Activated gamma-delta T cell treated with Interleukin-2 at 50 U/mL for 16 hours (primary cell): ENCODE measurements around the gene CENPX.

ENCODE experiments used
- DNase-seq: peaks from one replicate; pipeline ENCODE4 v3.0.0-alpha.2; 2020

CENPX gene

GRCh38 chr17:82055023-82055964, 32.6 kb upstream of the CENPX start:
- no peak for DNase-seq

- no peak for DNase-seq
Measured at GRCh38 chr17:82054351-82055022, 31.8 kb upstream of the CENPX start.

GRCh38 chr17:82053556-82054263, 31.0 kb upstream of the CENPX start:
- no peak for DNase-seq

- DNase-seq: no peak
Measured at GRCh38 chr17:82053130-82053529, 30.5 kb upstream of the CENPX start.

GRCh38 chr17:82052638-82053059, 30.0 kb upstream of the CENPX start:
- DNase-seq: no peak

GRCh38 chr17:82051776-82052637, 29.3 kb upstream of the CENPX start, which contains the start of the genes GPS1 and RFNG:
TSS of gene GPS1 (plus strand) at chr17:82051898. CDS start at chr17:82051932, 34 bp downstream.
TSS of gene RFNG (minus strand) at chr17:82051811. CDS start at chr17:82051766, 45 bp downstream.
- DNase-seq: peak; percentile 81

GRCh38 chr17:82050761-82051641, 28.3 kb upstream of the CENPX start:
- no peak for DNase-seq

- DNase-seq: no peak
Measured at GRCh38 chr17:82050152-82050760, 27.6 kb upstream of the CENPX start.

- DNase-seq: no peak
Measured at GRCh38 chr17:82049521-82049971, 26.9 kb upstream of the CENPX start.

- no peak for DNase-seq
Measured at GRCh38 chr17:82049106-82049505, 26.4 kb upstream of the CENPX start.

- no peak for DNase-seq
Measured at GRCh38 chr17:82048571-82048971, 25.9 kb upstream of the CENPX start.

- DNase-seq: no peak
Measured at GRCh38 chr17:82047914-82048570, 25.4 kb upstream of the CENPX start.

- no peak for DNase-seq
Measured at GRCh38 chr17:82047379-82047778, 24.7 kb upstream of the CENPX start.

GRCh38 chr17:82046903-82047302, 24.2 kb upstream of the CENPX start:
- no peak for DNase-seq

- no peak for DNase-seq
Measured at GRCh38 chr17:82045936-82046484, 23.3 kb upstream of the CENPX start.

- no peak for DNase-seq
Measured at GRCh38 chr17:82043507-82043906, 20.8 kb upstream of the CENPX start.

- DNase-seq: no peak
Measured at GRCh38 chr17:82042649-82043048, 20.0 kb upstream of the CENPX start.

- DNase-seq: no peak
Measured at GRCh38 chr17:82041144-82041814, 18.6 kb upstream of the CENPX start.

- DNase-seq: no peak
Measured at GRCh38 chr17:82039695-82040299, 17.1 kb upstream of the CENPX start.
